ENCODE results near the gene HPX.
A peak's percentile ranks its signal among the peaks of the same experiment; 100 is the strongest.

The HPX gene

DNA sequence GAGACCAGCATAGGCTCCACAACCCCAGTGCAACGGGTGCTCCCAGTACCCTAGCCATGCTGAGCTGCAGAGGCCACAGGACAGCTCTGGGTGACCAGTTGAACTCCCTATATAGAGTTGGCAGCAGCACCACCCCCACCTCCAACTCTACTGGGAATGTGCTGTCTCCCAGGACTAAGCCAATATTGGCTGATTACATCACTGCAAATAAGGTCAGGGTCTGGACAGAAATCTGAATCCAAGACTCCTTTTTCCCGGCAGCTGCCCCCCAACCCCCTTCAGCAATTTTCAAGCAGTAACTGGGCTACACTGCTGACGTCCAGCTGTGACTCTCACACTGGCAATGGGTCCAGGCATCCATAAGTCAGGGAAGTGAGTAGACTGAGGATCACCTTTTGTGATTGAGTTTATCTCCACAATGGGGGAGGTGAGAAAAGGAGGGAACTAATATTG is at the start of gene HPX:
TSS of gene HPX (minus strand) at position 82 of the 453 bp plus-strand sequence. CDS start at position 58, 24 bp downstream.
- DNase-seq (ENCODE audit: low read depth in 2 of 2) = no peak

- DNase-seq (ENCODE audit: low read depth in 2 of 2) = no peak
These were observed 48.5 kb upstream of the HPX start for GRCh38 chr11:6489306-6489705.

- DNase-seq (ENCODE audit: low read depth in 2 of 2) = no peak
These were observed 48.0 kb upstream of the HPX start for GRCh38 chr11:6488821-6489220.

GRCh38 chr11:6488342-6488741 is 47.6 kb upstream of the HPX start:
- DNase-seq (ENCODE audit: low read depth in 2 of 2) = no peak

- DNase-seq (ENCODE audit: low read depth in 2 of 2) = no peak
These were observed 46.2 kb upstream of the HPX start for GRCh38 chr11:6486938-6487337.

GRCh38 chr11:6486256-6486655 is 45.5 kb upstream of the HPX start:
- no peak for DNase-seq (ENCODE audit: low read depth in 2 of 2)

DNA sequence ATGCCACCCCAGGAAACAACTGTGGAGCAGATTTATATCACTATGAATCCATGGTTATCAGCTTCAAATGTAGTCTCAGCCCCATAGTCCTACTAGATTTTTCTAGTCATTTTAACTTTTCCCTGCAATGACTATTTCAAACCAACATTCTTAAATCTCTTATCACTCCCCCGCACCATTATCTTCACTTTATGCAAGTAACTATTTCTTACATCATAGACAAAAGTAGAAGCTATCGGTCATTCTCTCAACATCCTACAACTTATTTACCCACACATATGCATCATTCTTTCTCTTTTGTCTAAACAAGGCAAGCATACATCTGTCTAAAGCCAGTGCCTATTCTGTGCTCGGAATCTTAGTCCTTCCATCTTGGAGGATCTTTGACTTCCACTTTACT is 44.9 kb upstream of the HPX start:
- DNase-seq (ENCODE audit: low read depth in 2 of 2) = no peak

- DNase-seq (ENCODE audit: low read depth in 2 of 2) = no peak
These were observed 42.2 kb upstream of the HPX start for GRCh38 chr11:6483015-6483414.

DNA sequence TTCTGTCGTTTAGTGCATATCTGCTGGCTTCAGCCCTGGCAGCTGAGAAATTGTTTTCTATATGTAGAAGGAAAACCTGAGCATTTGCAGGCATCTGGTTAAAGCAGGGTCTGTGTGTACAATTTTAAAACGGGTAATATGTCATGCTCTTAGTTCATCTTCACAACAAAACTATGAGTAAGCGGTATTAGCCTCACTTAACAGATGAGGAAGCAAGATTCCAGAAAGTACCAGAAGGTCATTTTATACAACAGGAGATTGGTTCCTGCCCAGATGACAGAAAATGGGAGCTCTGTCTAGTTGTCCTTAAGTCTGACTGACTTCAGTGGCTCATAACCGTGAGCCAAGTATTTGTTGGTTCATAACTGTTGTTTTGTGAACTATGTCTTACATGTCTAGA is 41.7 kb upstream of the HPX start:
- DNase-seq (ENCODE audit: low read depth in 2 of 2) = no peak

DNA sequence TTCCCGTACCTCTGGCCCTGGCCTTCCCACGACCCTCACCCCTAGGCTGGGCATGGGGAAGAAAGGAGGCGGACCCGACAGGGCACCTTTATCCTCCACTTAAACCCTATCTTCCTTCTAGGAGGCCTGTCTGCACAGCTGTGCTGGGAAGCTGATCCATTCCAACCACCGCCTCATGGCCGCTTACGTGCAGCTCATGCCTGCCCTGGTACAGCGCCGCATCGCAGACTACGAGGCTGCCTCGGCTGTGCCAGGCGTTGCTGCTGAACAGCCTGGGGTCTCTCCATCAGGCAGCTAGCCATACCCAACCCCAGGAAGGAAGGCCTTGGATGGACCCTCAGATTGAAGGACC is 41.1 kb upstream of the HPX start:
- no peak for DNase-seq (ENCODE audit: low read depth in 2 of 2)

GRCh38 chr11:6481012-6481923 is 40.5 kb upstream of the HPX start, which contains the start of the genes ARFIP2 and TIMM10B:
Gene ARFIP2, minus strand, starts transcription at chr11:6481331. Its CDS starts 910 bp downstream, at chr11:6480421.
Gene TIMM10B, plus strand, starts transcription at chr11:6481501. Its CDS starts 16 bp downstream, at chr11:6481517.
- DNase-seq (ENCODE audit: low read depth in 2 of 2) = peak; percentile 91 to 98

GRCh38 chr11:6480299-6480914 is 39.6 kb upstream of the HPX start:
- no peak for DNase-seq (ENCODE audit: low read depth in 2 of 2)

GRCh38 chr11:6476571-6476970 is 35.8 kb upstream of the HPX start:
- DNase-seq (ENCODE audit: low read depth in 2 of 2) = no peak

DNA sequence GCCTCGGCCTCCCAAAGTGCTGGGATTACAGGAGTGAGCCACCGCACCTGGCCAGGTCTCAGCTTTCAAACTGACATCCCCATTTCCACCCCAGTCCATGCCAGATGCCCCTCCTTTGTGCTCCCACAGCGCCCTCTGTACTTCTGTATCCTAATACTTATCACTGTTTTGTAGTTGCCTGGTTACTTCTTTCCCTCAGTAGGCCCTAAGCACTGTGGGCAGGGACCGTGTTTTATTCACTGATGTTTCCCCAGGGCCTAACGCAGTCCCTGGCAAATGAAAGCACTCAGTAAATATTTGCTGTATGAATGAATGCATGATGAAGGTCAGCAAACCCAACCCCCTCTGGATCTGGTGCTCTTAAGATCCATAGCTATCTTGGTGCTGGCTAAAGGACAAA is 35.1 kb upstream of the HPX start:
- DNase-seq (ENCODE audit: low read depth in 2 of 2) = no peak

DNA sequence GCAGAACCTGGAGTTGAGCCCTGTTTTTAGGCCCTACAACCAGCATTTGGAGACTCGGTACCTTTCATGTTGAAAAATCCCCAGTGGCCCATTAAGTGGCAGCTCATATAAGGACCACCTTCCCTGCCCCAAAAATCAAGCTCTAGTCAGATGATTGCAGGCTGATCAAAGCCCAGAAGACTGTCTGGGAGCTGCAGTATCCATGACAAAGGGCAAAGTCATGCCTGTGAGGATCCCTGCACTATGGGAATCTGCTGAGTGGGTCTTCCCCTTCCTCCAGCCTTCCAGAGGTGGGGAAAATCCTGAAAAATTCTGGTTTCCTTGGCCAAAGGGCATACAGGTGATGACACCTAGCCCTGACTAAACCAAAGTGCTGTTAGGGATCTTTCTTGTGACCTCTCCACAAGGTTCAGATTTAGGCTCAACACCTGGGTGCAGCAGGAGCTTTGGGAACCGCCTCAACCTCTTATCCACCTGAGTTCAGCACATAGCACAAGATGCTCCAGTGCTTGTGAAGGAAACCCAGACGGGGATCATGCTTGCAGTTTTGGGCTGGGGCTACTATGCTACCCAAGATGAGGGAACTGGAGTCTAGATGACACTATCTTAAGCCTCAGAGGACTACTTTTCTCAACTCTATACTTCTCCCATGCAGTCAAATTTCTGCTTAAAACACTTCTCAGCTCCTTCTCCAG is 34.2 kb upstream of the HPX start:
- DNase-seq (ENCODE audit: low read depth in 2 of 2) = no peak

- DNase-seq (ENCODE audit: low read depth in 2 of 2) = no peak
These were observed 33.6 kb upstream of the HPX start for GRCh38 chr11:6474413-6474792.

DNA sequence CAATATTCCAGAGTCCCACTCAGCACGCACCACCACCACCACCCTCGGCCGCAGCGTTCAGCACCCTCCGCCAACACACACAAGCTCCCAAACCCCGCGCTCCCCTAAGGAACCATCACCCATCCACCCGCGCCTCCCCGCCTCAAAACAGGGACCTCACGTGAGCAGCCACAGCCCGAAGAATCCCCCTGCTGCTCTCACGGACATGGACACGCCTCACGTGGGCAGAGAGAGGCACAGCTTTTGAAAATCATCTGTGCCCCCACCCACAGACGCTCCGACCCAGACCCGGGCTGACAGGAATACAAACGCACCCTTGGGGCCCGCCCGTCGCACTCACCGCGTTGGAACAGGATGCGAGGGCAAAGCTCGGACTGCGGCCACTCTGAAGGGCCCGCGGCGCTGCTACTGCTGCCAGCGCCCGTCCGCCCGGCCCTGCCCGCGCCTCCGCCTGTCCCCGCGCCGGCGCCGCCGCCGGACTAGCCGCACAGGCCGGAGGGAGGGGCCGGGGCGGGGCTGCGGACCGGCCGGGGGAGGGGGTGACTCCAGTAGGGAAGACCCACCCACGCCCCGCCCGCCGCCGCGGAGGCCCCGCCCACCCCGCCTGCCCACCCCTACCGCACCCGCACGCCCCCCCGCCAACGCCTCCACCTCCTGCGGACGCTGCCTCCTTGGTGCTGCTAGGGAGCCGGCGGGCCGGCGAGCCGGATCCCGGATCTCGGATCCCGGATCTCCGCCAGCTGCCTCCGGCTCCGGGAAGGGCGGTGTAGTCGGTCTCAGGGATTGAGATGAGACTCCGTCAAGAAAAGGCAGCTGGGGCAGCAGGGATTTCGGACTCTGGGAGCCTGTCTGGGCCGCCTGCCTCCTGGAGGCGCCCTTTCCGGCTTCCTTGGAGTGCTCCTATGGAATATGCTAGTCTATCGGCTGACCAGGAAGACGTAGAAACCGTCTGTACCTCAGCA is 32.9 kb upstream of the HPX start, which contains the start of gene TRIM3:
TSS of gene TRIM3 (minus strand) at position 491 of the 962 bp plus-strand sequence. CDS start 8,246 bp downstream, outside the sequence.
- peak; percentile 60 to 68 for DNase-seq (ENCODE audit: low read depth in 2 of 2)

DNA sequence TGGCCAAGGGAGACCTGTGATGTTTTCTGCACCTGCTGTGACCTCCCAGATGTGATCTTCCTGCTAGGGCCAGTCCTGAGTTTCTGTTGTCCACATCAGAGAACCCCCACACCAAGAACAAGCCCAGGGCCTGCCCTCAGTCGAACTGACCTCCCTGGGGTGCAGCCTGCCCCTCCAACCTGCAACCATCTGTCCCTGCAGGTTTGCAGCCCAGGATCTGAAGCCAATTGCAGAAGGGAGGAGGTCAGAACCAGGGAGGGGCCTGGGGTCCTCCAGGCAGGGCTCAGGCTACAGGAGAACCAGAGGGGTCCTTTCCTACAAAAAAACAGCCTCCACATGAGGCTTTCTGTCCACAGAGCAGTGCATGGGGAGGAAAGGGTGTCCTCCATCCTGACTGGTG is 32.1 kb upstream of the HPX start:
- no peak for DNase-seq (ENCODE audit: low read depth in 2 of 2)

GRCh38 chr11:6469599-6469998 is 28.8 kb upstream of the HPX start:
- DNase-seq (ENCODE audit: low read depth in 2 of 2) = no peak

DNA sequence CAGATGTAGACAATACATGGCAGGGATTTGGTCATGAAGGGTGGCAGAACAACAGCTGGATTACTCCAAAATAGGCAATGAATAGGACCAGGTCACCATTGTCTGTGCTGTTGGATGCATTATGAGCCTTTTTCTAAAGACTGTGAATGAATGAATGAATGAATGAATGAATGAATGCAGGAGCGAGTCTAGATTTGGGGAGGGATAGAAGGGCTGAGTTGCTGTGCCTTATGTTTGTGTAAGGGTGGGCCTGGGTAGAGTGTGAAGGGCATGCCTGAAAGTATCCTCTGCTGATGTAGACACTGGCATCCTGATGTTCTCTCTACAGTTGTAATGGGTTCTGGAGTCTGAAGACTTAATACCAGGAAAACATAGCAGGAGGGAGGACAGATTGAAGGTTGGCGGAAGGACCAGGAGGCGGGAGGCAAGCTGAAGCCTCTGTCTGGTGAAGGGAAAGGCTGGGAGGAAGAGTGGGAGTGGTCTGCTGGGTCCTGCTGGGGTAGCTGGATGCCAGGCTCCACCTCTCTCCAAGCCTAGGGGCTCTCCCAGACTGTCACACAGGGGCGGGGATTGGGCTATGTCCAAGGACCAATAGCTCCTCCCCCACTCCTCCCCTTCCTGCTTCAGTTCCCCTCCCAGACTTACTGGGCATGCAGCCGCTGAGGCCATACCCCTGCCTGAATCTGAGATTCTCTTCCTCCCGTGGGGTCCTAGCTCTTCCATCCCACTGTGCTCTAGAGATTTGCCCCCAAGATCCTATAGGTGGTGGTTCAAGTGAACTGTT is 28.1 kb upstream of the HPX start:
- no peak for DNase-seq (ENCODE audit: low read depth in 2 of 2)
